PFSK-1 (cell line): ENCODE data around the gene ZXDC.

Experiments
- FOXP2 ChIP-seq: optimal IDR thresholded peaks from 2 replicates; pipeline ENCODE3; 2011; ENCODE audit warnings: borderline replicate concordance, control low read depth, inconsistent platforms; ENCODE audit not compliant: insufficient read depth; ENCODE audit errors: extremely low read length, extremely low read depth
- POLR2AphosphoS5 ChIP-seq: IDR thresholded peaks from 2 replicates; pipeline ENCODE4 v1.6.1; 2012; ENCODE audit warnings: low read depth, mild to moderate bottlenecking, control low read depth, low read length, moderate library complexity
- REST ChIP-seq, 2 experiments: IDR thresholded peaks; 2 replicates each; pipeline versions ENCODE4 v1.6.1 to v1.8.0; 2011 to 2012; ENCODE audit warnings: low read depth in 2 of 2, low read length in 2 of 2, control low read depth in 1 of 2, inconsistent platforms in 1 of 2, mild to moderate bottlenecking in 1 of 2, moderate library complexity in 1 of 2; ENCODE audit not compliant: insufficient read depth in 1 of 2
- SIN3A ChIP-seq: IDR thresholded peaks from 2 replicates; pipeline ENCODE4 v1.6.1; 2012; ENCODE audit warnings: mild to moderate bottlenecking, low read length, moderate library complexity, borderline replicate concordance; ENCODE audit not compliant: insufficient read depth
- TAF1 ChIP-seq: IDR thresholded peaks from 2 replicates; pipeline ENCODE4 v1.6.1; 2012; ENCODE audit warnings: low read length, control low read depth, borderline replicate concordance; ENCODE audit not compliant: insufficient read depth

The ZXDC gene

DNA sequence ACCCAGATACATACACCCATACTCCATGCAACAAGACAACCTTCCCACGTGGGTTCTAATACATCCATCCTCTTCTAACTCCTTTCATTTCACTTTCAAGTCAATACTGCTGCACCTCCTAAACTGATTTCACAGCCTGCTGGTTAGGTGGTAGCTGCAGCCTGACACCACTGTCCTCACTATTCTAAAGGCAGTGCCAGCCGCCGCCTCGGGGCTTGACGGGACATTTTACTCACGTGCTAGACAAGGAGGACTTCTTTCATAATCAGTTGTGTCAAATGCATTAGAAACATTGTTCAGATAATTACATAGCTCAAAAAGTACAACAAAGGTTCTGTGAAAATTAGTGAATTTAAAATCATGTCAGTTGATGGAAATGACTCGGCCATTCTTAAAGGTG, 35.6 kb upstream of the ZXDC start:
- TF ChIP-seq POLR2AphosphoS5 (no peak), SIN3A (no peak), FOXP2 (no peak), TAF1 (no peak), REST (IDR thresholded peaks at IDR 0.05; ENCODE audit: insufficient read depth in 1 of 2, low read depth in 2 of 2, low read length in 2 of 2) (no peak)

DNA sequence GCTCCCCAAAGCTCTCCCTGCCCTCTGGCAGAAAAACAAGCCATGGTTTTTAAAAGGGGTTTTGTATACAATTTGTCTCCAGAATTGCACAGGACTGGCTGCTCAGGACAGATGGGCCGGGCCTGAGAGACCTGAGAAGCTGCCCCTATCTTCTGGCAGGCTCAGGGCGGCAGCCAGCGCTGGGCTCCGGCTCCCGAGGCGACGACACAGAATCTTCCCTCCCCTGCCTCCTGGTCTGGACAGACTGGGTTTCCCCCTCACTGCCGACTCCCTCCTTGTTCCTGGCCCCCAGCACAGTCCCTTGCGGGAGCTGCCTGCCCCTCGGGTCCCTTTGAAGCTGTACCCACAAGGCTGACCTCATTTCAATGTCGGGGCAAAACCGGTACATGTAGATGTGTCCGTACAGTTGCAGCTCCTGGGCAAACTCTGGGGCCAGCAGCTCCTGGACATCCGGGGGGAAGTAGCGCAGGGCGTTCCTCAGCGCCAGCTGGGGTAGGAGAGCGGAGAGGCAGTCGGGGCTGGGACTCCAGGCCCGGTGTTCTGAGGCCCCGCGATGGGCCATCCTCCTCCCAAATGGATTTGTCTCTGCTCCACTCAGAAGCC, 34.7 kb upstream of the ZXDC start:
- TF ChIP-seq POLR2AphosphoS5 (no peak), TAF1 (no peak), SIN3A (no peak), FOXP2 (no peak), REST (IDR thresholded peaks at IDR 0.05; ENCODE audit: insufficient read depth in 1 of 2, low read depth in 2 of 2, low read length in 2 of 2) (no peak)

GRCh38 chr3:126509597-126510307, 34.1 kb upstream of the ZXDC start:
- TF ChIP-seq POLR2AphosphoS5 (no peak), SIN3A (no peak), FOXP2 (no peak), TAF1 (no peak), REST (IDR thresholded peaks at IDR 0.05; ENCODE audit: insufficient read depth in 1 of 2, low read depth in 2 of 2, low read length in 2 of 2) (no peak)

DNA sequence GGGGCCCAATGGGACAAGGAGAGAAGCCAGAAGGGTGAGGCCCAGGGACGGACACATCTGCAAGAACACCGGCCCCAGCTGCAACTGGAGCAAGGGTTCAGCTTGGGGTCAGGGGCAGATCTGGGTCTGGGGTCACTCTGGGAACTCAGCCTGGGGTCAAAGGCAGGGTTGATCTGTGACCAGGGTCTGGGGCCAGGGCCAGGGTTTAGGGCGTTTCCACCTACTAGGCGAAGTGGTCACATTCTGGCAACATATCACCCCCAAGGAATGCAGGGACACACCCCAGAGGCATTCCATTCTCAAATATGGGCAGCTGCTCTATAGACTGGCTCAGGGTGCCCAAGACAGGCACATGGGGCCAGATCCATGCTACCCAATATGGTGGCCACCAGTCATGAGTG, 32.9 kb upstream of the ZXDC start:
- TF ChIP-seq TAF1 (no peak), SIN3A (no peak), POLR2AphosphoS5 (no peak), FOXP2 (no peak), REST (IDR thresholded peaks at IDR 0.05; ENCODE audit: insufficient read depth in 1 of 2, low read depth in 2 of 2, low read length in 2 of 2) (no peak)

- no peak for TF ChIP-seq REST (IDR thresholded peaks at IDR 0.05; ENCODE audit: insufficient read depth in 1 of 2, low read depth in 2 of 2, low read length in 2 of 2)
- TF ChIP-seq POLR2AphosphoS5, result no peak
- no peak for TF ChIP-seq TAF1
- TF ChIP-seq FOXP2, result no peak
- TF ChIP-seq SIN3A, result no peak
These were observed 32.2 kb upstream of the ZXDC start for GRCh38 chr3:126507886-126508285.
